22Rv1 (cell line): ENCODE measurements around the gene WWOX.

Source experiments
- CTCF ChIP-seq: fragments of 450-650 bp; IDR thresholded peaks from 2 replicates; pipeline ENCODE4 v1.5.1; 2017; ENCODE audit warnings: mild to moderate bottlenecking
- ZFX ChIP-seq: fragments of 450-650 bp; IDR thresholded peaks from 2 replicates; pipeline ENCODE4 v1.6.1; 2017; ENCODE audit warnings: antibody characterized with exemption, borderline replicate concordance

- TF ChIP-seq CTCF, result no peak
- no peak for TF ChIP-seq ZFX
These were observed 347.0 kb downstream of the WWOX start for GRCh38 chr16:78446486-78446885.
